Mesendoderm (in vitro differentiated cells): ENCODE results near the gene KCNE2.
"Not testable (repeated sequence)": the region's sequence is repeated elsewhere in the genome, so short reads cannot be mapped to it uniquely, and the experiment has no call there.

Experiments
- DNase-seq: peaks from one replicate; pipeline ENCODE4 v3.0.0; 2013
- H2AK5ac ChIP-seq: 2 replicates; pipeline ENCODE4 v1.6.1; 2013; ENCODE audit warnings: low read length, inconsistent platforms
- H2BK120ac ChIP-seq: 2 replicates; pipeline ENCODE4 v1.6.1; 2013; ENCODE audit warnings: low read depth, mild to moderate bottlenecking, low read length, moderate library complexity, mixed read lengths
- H2BK15ac ChIP-seq: replicated peaks from 2 replicates; pipeline ENCODE4 v1.6.1; 2013; ENCODE audit warnings: low read depth, mild to moderate bottlenecking, moderate library complexity
- H2BK5ac ChIP-seq: 2 replicates; pipeline ENCODE4 v1.6.1; 2013; ENCODE audit warnings: low read length, inconsistent platforms
- H3K18ac ChIP-seq: 2 replicates; pipeline ENCODE4 v1.6.1; 2013; ENCODE audit warnings: mild to moderate bottlenecking, low read length, mixed read lengths
- H3K23ac ChIP-seq: one replicate; pipeline ENCODE4 v1.6.1; 2013; ENCODE audit warnings: low read length
- H3K27ac ChIP-seq: 2 replicates; pipeline ENCODE4 v1.5.1; 2013; ENCODE audit warnings: low read depth, mild to moderate bottlenecking, inconsistent platforms, low read length, moderate library complexity
- H3K27me3 ChIP-seq: 2 replicates; pipeline ENCODE4 v1.6.1; 2013; ENCODE audit warnings: low read length, control low read depth, mild to moderate bottlenecking, inconsistent platforms; ENCODE audit not compliant: insufficient read depth, poor library complexity
- H3K36me3 ChIP-seq: 2 replicates; pipeline ENCODE4 v1.6.1; 2013; ENCODE audit warnings: low read length, inconsistent platforms; ENCODE audit not compliant: control insufficient read depth, insufficient read depth
- H3K4ac ChIP-seq: one replicate; pipeline ENCODE4 v1.6.1; 2013; ENCODE audit warnings: low read depth, mild to moderate bottlenecking, low read length, moderate library complexity
- H3K4me1 ChIP-seq: 2 replicates; pipeline ENCODE4 v1.6.1; 2013; ENCODE audit warnings: low read depth, low read length, inconsistent platforms; ENCODE audit not compliant: control insufficient read depth
- H3K4me2 ChIP-seq: 2 replicates; pipeline ENCODE4 v1.6.1; 2013; ENCODE audit warnings: low read length
- H3K4me3 ChIP-seq: 2 replicates; pipeline ENCODE4 v1.5.1; 2013; ENCODE audit warnings: mild to moderate bottlenecking, low read length
- H3K56ac ChIP-seq: one replicate; pipeline ENCODE4 v1.6.1; 2013; ENCODE audit warnings: low read length
- H3K79me1 ChIP-seq: 2 replicates; pipeline ENCODE4 v1.6.1; 2013; ENCODE audit warnings: low read length, inconsistent platforms
- H3K79me2 ChIP-seq: 2 replicates; pipeline ENCODE4 v1.6.1; 2013; ENCODE audit warnings: mild to moderate bottlenecking, low read length; ENCODE audit not compliant: control insufficient read depth, insufficient read depth
- H3K9ac ChIP-seq: 2 replicates; pipeline ENCODE4 v1.6.1; 2013; ENCODE audit warnings: low read length, inconsistent platforms
- H4K5ac ChIP-seq: one replicate; pipeline ENCODE4 v1.6.1; 2013; ENCODE audit warnings: low read length
- H4K8ac ChIP-seq: one replicate; pipeline ENCODE4 v1.6.1; 2013; ENCODE audit warnings: low read depth, mild to moderate bottlenecking, control low read depth, low read length, moderate library complexity
- WGBS: extraction: QIAGEN DNeasy Blood & Tissue Kit; methylation state at CpG from one replicate; pipeline ENCODE4 v1.1.7; 2013; ENCODE audit warnings: low lambda C conversion rate, missing lambda C conversion rate; ENCODE audit not compliant: insufficient coverage; ENCODE audit errors: extremely low coverage; 5-methylcytosine and 5-hydroxymethylcytosine counted together

The KCNE2 gene

DNA sequence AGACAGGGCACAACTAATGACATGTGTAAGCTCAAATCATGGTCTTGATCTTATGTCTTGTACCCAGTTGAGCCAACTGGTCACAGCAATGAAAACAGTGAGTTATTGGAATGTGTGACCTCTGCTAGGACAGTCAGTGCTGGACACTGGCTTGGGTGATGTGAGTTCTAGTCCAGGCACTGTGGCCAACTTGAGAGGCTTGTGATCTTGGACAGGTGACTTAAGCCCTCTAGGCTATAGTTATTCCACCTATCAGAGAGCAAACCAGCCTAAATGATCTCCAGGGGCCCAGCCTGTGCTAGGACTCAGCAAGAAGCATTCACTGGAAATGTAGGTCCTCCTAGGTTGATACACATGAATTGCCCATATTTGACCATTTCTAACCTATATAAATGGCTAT is 1.1 kb downstream of the KCNE2 start:
- H3K56ac ChIP-seq, result no peak overlapping the region
- H3K23ac ChIP-seq, result no peak overlapping the region
- no peaks in the 10 kb centered on the region for H3K79me1 ChIP-seq
- no peak overlapping the region for H3K18ac ChIP-seq
- DNase-seq, result no peak
- H3K4me2 ChIP-seq, result no peak overlapping the region
- no peaks in the 10 kb centered on the region for H3K79me2 ChIP-seq
- no peak overlapping the region for H3K9ac ChIP-seq
- H3K27me3 ChIP-seq, result no peaks in the 10 kb centered on the region
- no peak overlapping the region for H2AK5ac ChIP-seq
- no peak overlapping the region for H4K8ac ChIP-seq
- no peak overlapping the region for H2BK15ac ChIP-seq
- no peak overlapping the region for H2BK120ac ChIP-seq
- no peaks in the 10 kb centered on the region for H3K4me1 ChIP-seq
- H3K4me3 ChIP-seq, result no peak overlapping the region
- no peak overlapping the region for H3K27ac ChIP-seq
- no peak overlapping the region for H4K5ac ChIP-seq
- no peak overlapping the region for H2BK5ac ChIP-seq
- H3K4ac ChIP-seq, result no peak overlapping the region
- H3K36me3 ChIP-seq, result no peaks in the 10 kb centered on the region

DNA sequence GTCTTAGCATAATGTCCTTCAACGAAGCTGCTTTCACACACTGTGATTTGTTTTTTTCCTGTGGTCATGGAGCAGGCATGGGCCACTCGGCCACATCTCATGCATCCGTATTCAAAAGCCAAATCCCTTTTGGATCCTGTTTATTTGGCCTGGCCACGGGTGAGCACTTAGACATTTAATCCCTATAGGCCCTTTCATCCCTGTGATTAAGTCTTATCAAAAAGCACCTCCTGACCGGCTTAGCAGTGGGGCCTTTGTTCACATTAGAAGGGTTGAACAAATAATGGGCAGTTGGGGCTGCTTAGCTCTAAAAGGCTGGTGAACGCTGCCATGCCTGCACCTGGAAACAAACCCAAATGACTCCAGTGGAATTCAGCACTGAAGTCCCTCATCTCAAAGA is 2.0 kb downstream of the KCNE2 start:
- Histone ChIP-seq H3K9ac (no peak overlapping the region), H4K5ac (no peak overlapping the region), H3K27ac (no peak overlapping the region), H3K18ac (no peak overlapping the region), H2BK5ac (no peak overlapping the region), H3K36me3 (no peaks in the 10 kb centered on the region), H3K23ac (no peak overlapping the region), H2BK120ac (no peak overlapping the region), H3K4me3 (no peak overlapping the region), H2AK5ac (no peak overlapping the region), H3K79me2 (no peaks in the 10 kb centered on the region), H3K4me1 (no peaks in the 10 kb centered on the region), H2BK15ac (no peak overlapping the region), H3K4ac (no peak overlapping the region), H3K56ac (no peak overlapping the region), H4K8ac (no peak overlapping the region), H3K4me2 (no peak overlapping the region), H3K79me1 (no peaks in the 10 kb centered on the region), H3K27me3 (no peaks in the 10 kb centered on the region)
- DNase-seq, result no peak
- WGBS, result no CpG with 5 or more reads among the region's 6 CpGs

- H3K79me2 ChIP-seq, result no peaks in the 10 kb centered on the region
- H4K5ac ChIP-seq, result no peak overlapping the region
- peak overlapping the region; percentile 6 for H3K23ac ChIP-seq
- H4K8ac ChIP-seq, result no peak overlapping the region
- DNase-seq, result peak; percentile 91
- H2AK5ac ChIP-seq, result no peak overlapping the region
- H3K9ac ChIP-seq, result no peak overlapping the region
- no peak overlapping the region for H2BK120ac ChIP-seq
- no peak overlapping the region for H3K4me3 ChIP-seq
- no peak overlapping the region for H3K4ac ChIP-seq
- no peak overlapping the region for H2BK5ac ChIP-seq
- no peak overlapping the region for H2BK15ac ChIP-seq
- no peak overlapping the region for H3K27ac ChIP-seq
- no peak overlapping the region for H3K4me2 ChIP-seq
- H3K18ac ChIP-seq, result no peak overlapping the region
- H3K56ac ChIP-seq, result peak overlapping the region; percentile 37
- H3K36me3 ChIP-seq, result no peaks in the 10 kb centered on the region
- H3K4me1 ChIP-seq, result no peaks in the 10 kb centered on the region
- no peaks in the 10 kb centered on the region for H3K27me3 ChIP-seq
- WGBS, result no CpG with 5 or more reads among the region's 3 CpGs
- H3K79me1 ChIP-seq, result no peaks in the 10 kb centered on the region
Observed at GRCh38 chr21:34367320-34367935, 3.6 kb downstream of the KCNE2 start.

GRCh38 chr21:34369741-34370140 is 5.9 kb downstream of the KCNE2 start:
- Histone ChIP-seq H2BK15ac (no peak overlapping the region), H3K36me3 (no peaks in the 10 kb centered on the region), H4K5ac (no peak overlapping the region), H3K4me1 (no peaks in the 10 kb centered on the region), H3K23ac (no peak overlapping the region), H2BK120ac (no peak overlapping the region), H3K27ac (no peak overlapping the region), H4K8ac (no peak overlapping the region), H3K18ac (no peak overlapping the region), H2BK5ac (no peak overlapping the region), H3K79me1 (no peaks in the 10 kb centered on the region), H3K4ac (no peak overlapping the region), H3K4me2 (no peak overlapping the region), H3K9ac (no peak overlapping the region), H3K79me2 (no peaks in the 10 kb centered on the region), H3K56ac (no peak overlapping the region), H2AK5ac (no peak overlapping the region), H3K27me3 (no peaks in the 10 kb centered on the region), H3K4me3 (no peak overlapping the region)
- WGBS, result no CpG with 5 or more reads among the region's 1 CpG
- no peak for DNase-seq

DNA sequence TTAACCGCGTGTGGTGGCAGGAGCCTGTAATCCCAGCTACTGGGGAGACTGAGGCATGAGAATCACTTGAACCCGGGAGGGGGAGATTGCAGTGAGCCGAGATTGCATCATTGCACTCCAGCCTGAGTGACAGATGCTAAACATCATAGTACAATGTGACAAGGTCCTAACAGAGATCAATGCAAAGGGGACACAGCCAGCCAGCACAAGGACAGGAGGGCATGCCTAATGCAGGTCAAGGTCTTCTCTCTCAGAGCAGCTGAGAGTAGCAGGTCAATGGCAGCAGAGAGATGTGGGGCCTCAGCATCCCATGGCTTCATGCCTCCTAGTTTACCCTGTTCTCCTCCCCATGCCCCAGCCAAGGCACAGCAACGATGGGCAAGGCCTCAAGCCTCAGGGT is 8.5 kb downstream of the KCNE2 start:
- Histone ChIP-seq H3K18ac (no peak overlapping the region), H2BK5ac (no peak overlapping the region), H3K23ac (no peak overlapping the region), H3K79me2 (no peaks in the 10 kb centered on the region), H3K27ac (no peak overlapping the region), H2AK5ac (no peak overlapping the region), H3K4ac (no peak overlapping the region), H3K4me3 (no peak overlapping the region), H3K4me1 (no peaks in the 10 kb centered on the region), H2BK120ac (no peak overlapping the region), H3K9ac (no peak overlapping the region), H2BK15ac (no peak overlapping the region), H4K5ac (no peak overlapping the region), H4K8ac (no peak overlapping the region), H3K27me3 (no peaks in the 10 kb centered on the region), H3K56ac (no peak overlapping the region), H3K36me3 (no peaks in the 10 kb centered on the region), H3K4me2 (no peak overlapping the region), H3K79me1 (no peaks in the 10 kb centered on the region)
- WGBS, result no CpG with 5 or more reads among the region's 5 CpGs
- DNase-seq, result no peak

DNA sequence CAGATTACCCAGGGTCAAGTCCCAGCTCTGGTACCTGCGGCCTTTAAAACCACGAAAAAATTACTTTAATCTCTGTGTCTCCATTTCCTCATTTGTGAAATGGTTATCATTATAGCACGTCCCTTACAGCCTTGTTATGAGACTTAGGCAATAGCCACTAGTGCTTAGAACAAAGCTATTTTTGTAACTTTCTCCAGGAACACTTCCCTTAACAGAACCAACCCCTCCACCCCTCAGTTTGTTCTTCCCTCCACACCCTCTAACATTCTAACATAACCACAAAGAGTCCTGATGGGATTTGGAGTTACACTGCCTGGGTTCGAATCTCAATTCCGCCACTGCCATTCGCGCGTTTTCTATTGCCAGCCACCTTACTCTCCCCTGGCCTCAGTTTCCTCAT is 10.7 kb downstream of the KCNE2 start:
- H3K23ac ChIP-seq, H2BK5ac ChIP-seq, H3K4me1 ChIP-seq, H3K79me1 ChIP-seq, H4K5ac ChIP-seq, H3K27ac ChIP-seq, H4K8ac ChIP-seq, H3K36me3 ChIP-seq, H3K56ac ChIP-seq, H3K18ac ChIP-seq, H3K4ac ChIP-seq, H2BK120ac ChIP-seq, H2AK5ac ChIP-seq, H3K4me3 ChIP-seq, DNase-seq, H3K4me2 ChIP-seq, H3K27me3 ChIP-seq, H2BK15ac ChIP-seq, H3K9ac ChIP-seq, H3K79me2 ChIP-seq: not testable (repeated sequence)
- WGBS, result no CpG with 5 or more reads among the region's 8 CpGs
